Adipocyte (in vitro differentiated cells): ENCODE results near the gene PRRG2.

Source experiments
- DNase-seq: peaks from one replicate; pipeline ENCODE4 v3.0.0-alpha.2; 2015; ENCODE audit warnings: low read depth
- H3K27me3 ChIP-seq: replicated peaks from 2 replicates; pipeline ENCODE4 v1.7.0; 2013; ENCODE audit warnings: mild to moderate bottlenecking, low read length, moderate library complexity; ENCODE audit not compliant: control insufficient read depth, insufficient read depth
- H3K36me3 ChIP-seq: 2 replicates; pipeline ENCODE4 v1.7.0; 2013; ENCODE audit warnings: low read length, mild to moderate bottlenecking, moderate library complexity; ENCODE audit not compliant: control insufficient read depth, insufficient read depth, severe bottlenecking
- H3K4me1 ChIP-seq: 2 replicates; pipeline ENCODE4 v1.7.0; 2013; ENCODE audit warnings: mild to moderate bottlenecking, low read length, moderate library complexity; ENCODE audit not compliant: control insufficient read depth, insufficient read depth
- H3K4me3 ChIP-seq: 2 replicates; pipeline ENCODE4 v1.7.0; 2013; ENCODE audit warnings: mild to moderate bottlenecking, low read length, moderate library complexity
- H3K9ac ChIP-seq: 2 replicates; pipeline ENCODE4 v1.7.0; 2013; ENCODE audit warnings: mild to moderate bottlenecking, low read length, moderate library complexity
- H3K9me3 ChIP-seq: 2 replicates; pipeline ENCODE4 v1.7.0; 2013; ENCODE audit warnings: mild to moderate bottlenecking, low read length, moderate library complexity; ENCODE audit not compliant: control insufficient read depth

The PRRG2 gene

GRCh38 chr19:49581007-49581508 is at the start of gene PRRG2:
TSS of gene PRRG2 (plus strand) at chr19:49581316. CDS start at chr19:49583220, 1,904 bp downstream.
- H3K4me1 ChIP-seq, result peaks cover 9% of the 10 kb centered on the region
- H3K4me3 ChIP-seq, result peak within 1 kb of the TSS; percentile 96
- no peaks in the 10 kb centered on the region for H3K9me3 ChIP-seq
- H3K9ac ChIP-seq, result peak within 1 kb of the TSS; percentile 95
- H3K27me3 ChIP-seq, result no peaks in the 10 kb centered on the region
- H3K36me3 ChIP-seq, result peaks cover 3% of the 10 kb centered on the region
- DNase-seq, result no peak

DNA sequence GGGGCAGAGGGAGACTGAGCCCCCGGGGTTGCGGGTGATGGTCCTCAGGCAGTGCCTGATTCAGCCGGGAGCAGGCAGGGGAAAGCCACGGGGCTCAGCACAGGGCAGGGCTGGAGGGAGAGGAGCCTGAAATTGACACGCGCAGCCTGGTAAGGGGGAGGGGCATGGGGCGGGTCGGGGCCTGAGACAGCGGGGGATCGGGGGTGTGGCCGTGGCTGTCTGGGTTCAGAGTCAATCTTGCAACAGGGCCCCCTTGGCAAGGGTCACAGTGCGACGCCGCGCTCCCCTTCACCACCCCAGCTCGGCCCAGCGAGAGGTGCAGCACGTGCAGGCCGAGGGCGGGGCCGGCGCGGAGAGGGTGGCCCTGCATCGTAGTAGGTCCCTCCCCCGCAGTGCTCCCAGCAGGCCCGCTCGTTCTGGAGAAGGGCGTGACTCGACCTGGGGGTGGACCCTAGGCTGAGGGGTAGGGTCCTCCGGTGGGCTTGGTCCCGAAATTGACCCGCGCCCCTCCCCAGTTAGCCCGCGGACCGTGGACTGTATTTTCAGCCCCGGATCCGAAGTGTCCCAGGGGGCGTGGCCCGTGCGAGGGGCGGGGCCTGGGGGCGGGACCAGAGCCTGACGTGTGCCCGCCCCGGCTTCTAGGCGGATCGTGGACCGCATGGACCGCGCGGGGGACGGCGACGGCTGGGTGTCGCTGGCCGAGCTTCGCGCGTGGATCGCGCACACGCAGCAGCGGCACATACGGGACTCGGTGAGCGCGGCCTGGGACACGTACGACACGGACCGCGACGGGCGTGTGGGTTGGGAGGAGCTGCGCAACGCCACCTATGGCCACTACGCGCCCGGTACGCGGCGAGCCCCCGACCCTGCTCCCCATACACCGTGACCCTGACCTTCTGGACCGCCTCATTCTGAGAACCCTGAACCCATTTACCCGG is 47.3 kb upstream of the PRRG2 start:
- Histone ChIP-seq H3K36me3 (peaks cover 45% of the 10 kb centered on the region), H3K9me3 (no peaks in the 10 kb centered on the region), H3K9ac (peak overlapping the region; percentile 52), H3K4me3 (peak overlapping the region; percentile 66), H3K4me1 (peaks cover 13% of the 10 kb centered on the region), H3K27me3 (no peaks in the 10 kb centered on the region)
- DNase-seq, result peak; percentile 50

DNA sequence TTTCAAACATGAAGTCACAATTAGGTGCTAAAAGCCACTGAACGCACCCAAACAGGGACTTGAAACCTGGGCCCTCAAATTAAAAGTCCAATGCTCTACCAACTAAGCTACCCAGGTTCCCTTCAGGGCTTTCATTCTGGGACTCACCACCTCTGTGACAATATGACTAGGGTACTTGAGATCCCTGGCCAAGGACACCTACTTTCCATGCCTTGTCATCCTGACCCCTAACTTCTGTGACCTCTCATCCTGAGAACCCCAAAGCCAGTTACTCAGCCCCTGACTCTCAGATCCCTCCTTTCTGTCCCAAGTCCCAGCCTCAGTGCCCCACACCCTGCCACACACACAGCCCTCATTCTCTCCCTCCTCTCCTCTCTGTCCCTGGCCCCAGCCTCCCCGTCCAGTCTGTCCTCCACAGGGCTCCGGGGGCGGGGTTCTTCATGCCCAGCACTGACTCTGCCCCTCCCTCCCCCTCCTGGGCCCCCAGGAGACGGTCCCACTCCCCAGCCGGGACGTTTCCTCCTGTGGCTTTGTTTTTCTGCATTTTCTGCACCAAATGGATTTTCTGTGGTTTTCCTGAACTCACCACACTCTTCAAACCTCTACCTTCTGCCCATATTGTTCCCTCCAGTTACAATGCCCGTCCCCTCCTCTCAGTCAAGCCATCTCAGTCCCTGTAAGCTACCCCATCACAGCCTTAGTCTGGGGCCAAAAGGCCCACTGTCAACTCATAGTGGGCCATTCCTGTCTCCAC is 46.3 kb upstream of the PRRG2 start:
- Histone ChIP-seq H3K9ac (no peak overlapping the region), H3K27me3 (no peaks in the 10 kb centered on the region), H3K4me1 (peaks cover 8% of the 10 kb centered on the region), H3K9me3 (no peaks in the 10 kb centered on the region), H3K4me3 (no peak overlapping the region), H3K36me3 (peaks cover 54% of the 10 kb centered on the region)
- DNase-seq, result no peak

- Histone ChIP-seq H3K4me3 (no peak overlapping the region), H3K4me1 (peaks cover 8% of the 10 kb centered on the region), H3K9ac (no peak overlapping the region), H3K27me3 (no peaks in the 10 kb centered on the region), H3K9me3 (no peaks in the 10 kb centered on the region), H3K36me3 (peaks cover 54% of the 10 kb centered on the region)
- no peak for DNase-seq
Observed at GRCh38 chr19:49536921-49537462, 44.1 kb upstream of the PRRG2 start.

DNA sequence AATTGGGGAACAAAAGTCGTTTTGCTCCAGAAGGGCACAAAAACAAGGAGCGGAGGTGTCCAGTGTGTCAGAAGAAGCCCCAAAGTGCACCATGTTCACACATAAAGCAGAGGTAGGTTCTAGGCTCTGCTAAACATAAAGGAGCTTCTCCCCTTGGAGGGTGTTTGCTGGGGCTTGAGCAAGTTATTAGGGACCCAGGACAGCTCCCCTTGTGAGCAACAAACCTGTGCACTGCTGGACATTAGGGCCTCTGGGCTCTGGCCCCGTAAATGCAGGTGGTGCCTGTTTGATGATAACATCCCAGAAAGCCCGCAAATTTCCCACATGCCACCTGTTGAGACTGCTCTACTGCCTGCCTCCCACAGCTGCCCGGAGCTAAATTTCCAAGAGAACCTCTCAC is 42.5 kb upstream of the PRRG2 start:
- Histone ChIP-seq H3K36me3 (peaks cover 59% of the 10 kb centered on the region), H3K4me1 (no peaks in the 10 kb centered on the region), H3K9ac (no peak overlapping the region), H3K4me3 (no peak overlapping the region), H3K27me3 (no peaks in the 10 kb centered on the region), H3K9me3 (no peaks in the 10 kb centered on the region)
- DNase-seq, result no peak

DNA sequence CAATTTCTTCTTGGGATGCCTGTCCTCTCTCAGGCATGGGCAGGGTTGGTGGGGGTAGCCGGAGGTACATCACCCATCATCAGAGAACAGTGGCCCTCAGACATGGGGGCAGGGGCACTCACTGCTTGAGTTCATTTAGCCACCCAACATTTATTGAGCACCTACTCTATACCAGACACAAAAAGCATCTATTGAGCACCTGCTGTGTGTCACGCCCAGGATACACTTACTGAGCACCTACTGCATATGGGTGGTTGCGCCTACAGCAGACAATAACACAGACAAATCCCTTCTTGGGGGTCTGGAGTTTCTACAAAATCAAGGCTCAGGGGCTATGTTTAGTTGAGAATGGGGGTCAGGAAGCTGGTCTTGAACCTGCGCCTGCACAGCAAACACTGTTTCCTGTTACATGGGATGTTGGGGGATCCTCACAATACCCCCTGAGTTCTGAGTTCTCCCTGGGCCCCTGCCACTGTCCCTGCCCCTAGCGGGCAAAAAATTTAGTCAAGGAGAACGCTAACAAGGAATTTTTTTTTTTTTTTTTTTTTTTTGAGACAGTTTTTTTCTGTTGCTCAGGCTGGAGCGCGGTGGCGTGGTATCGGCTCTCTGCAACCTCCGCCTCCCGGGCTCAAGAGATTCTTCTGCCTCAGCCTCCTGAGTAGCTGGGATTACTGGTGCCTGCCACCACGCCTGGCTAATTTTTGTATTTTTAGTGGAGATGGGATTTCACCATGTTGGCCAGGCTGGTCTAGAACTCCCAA is 41.7 kb upstream of the PRRG2 start:
- Histone ChIP-seq H3K27me3 (no peaks in the 10 kb centered on the region), H3K9me3 (no peaks in the 10 kb centered on the region), H3K9ac (no peak overlapping the region), H3K36me3 (peaks cover 57% of the 10 kb centered on the region), H3K4me3 (no peak overlapping the region), H3K4me1 (no peaks in the 10 kb centered on the region)
- no peak for DNase-seq

- Histone ChIP-seq H3K4me3 (no peak overlapping the region), H3K36me3 (peaks cover 44% of the 10 kb centered on the region), H3K9ac (no peak overlapping the region), H3K4me1 (peaks cover 7% of the 10 kb centered on the region), H3K9me3 (no peaks in the 10 kb centered on the region), H3K27me3 (no peaks in the 10 kb centered on the region)
- no peak for DNase-seq
Observed at GRCh38 chr19:49541914-49542313, 39.2 kb upstream of the PRRG2 start.

GRCh38 chr19:49542446-49542845 is 38.7 kb upstream of the PRRG2 start:
- no peak overlapping the region for H3K4me3 ChIP-seq

DNA sequence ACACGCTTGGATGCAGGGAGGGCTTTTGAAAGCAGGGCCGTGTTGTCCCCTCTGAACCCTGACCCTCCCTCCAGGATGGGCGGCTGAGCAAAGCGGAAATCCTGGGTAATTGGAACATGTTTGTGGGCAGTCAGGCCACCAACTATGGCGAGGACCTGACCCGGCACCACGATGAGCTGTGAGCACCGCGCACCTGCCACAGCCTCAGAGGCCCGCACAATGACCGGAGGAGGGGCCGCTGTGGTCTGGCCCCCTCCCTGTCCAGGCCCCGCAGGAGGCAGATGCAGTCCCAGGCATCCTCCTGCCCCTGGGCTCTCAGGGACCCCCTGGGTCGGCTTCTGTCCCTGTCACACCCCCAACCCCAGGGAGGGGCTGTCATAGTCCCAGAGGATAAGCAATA is 38.1 kb upstream of the PRRG2 start:
- Histone ChIP-seq H3K9ac (no peak overlapping the region), H3K9me3 (no peaks in the 10 kb centered on the region), H3K4me3 (no peak overlapping the region), H3K27me3 (no peaks in the 10 kb centered on the region), H3K36me3 (peaks cover 35% of the 10 kb centered on the region), H3K4me1 (peaks cover 10% of the 10 kb centered on the region)
- no peak for DNase-seq

More at GRCh38 chr19:49542446-49542845, 38.7 kb upstream of the PRRG2 start:
- Histone ChIP-seq H3K9ac (no peak overlapping the region), H3K4me1 (peaks cover 10% of the 10 kb centered on the region), H3K9me3 (no peaks in the 10 kb centered on the region), H3K27me3 (no peaks in the 10 kb centered on the region), H3K36me3 (peaks cover 38% of the 10 kb centered on the region)
- no peak for DNase-seq

GRCh38 chr19:49544154-49544553 is 37.0 kb upstream of the PRRG2 start:
- Histone ChIP-seq H3K9me3 (no peaks in the 10 kb centered on the region), H3K27me3 (no peaks in the 10 kb centered on the region), H3K36me3 (peaks cover 26% of the 10 kb centered on the region), H3K4me1 (peaks cover 10% of the 10 kb centered on the region), H3K4me3 (no peak overlapping the region), H3K9ac (no peak overlapping the region)
- no peak for DNase-seq
